CD14-positive monocyte (primary cell): ENCODE data around the gene GRK5. TPM values are rescaled to one million over a fixed set of nuclear protein-coding genes. Genes with fewer than 3 reads are reported as not detected.

Experiments
- DNase-seq, 3 donors: peaks; one replicate each; pipeline ENCODE4 v3.0.0-alpha.2; 2011 to 2022
- H2AFZ ChIP-seq: 2 replicates; pipeline ENCODE4 v1.6.0; 2012; ENCODE audit warnings: mild to moderate bottlenecking, low read depth, low read length, inconsistent platforms; ENCODE audit not compliant: insufficient read depth, poor library complexity, severe bottlenecking
- H3K27ac ChIP-seq, 2 donors: 1 replicate in 1 of 2; 2 replicates in 1 of 2; pipeline ENCODE4 v1.5.1; 2012 to 2013; ENCODE audit warnings: low read length in 2 of 2, control low read depth in 1 of 2, inconsistent platforms in 1 of 2, low read depth in 1 of 2, mild to moderate bottlenecking in 1 of 2
- H3K27me3 ChIP-seq, 2 donors: one replicate each; pipeline versions ENCODE4 v1.6.0 to v1.6.1; 2011 to 2013; ENCODE audit warnings: low read length in 2 of 2; ENCODE audit not compliant: control insufficient read depth in 2 of 2, insufficient read depth in 2 of 2
- H3K36me3 ChIP-seq, 2 donors: replicated peaks in 1 of 2; 1 replicate in 1 of 2; 2 replicates in 1 of 2; pipeline versions ENCODE4 v1.5.1 to v1.6.1; 2012 to 2013; ENCODE audit warnings: low read length in 2 of 2, control low read depth in 1 of 2, inconsistent platforms in 1 of 2, mild to moderate bottlenecking in 1 of 2; ENCODE audit not compliant: insufficient read depth in 2 of 2, control insufficient read depth in 1 of 2
- H3K4me1 ChIP-seq, 2 donors: 1 replicate in 1 of 2; 2 replicates in 1 of 2; pipeline versions ENCODE4 v1.5.1 to v1.6.1; 2012 to 2013; ENCODE audit warnings: low read length in 2 of 2, control low read depth in 1 of 2, inconsistent platforms in 1 of 2, mild to moderate bottlenecking in 1 of 2, moderate library complexity in 1 of 2; ENCODE audit not compliant: insufficient read depth in 2 of 2, control insufficient read depth in 1 of 2
- H3K4me2 ChIP-seq: replicated peaks from 2 replicates; pipeline ENCODE3; 2012; ENCODE audit warnings: low read length, moderate library complexity, mild to moderate bottlenecking; ENCODE audit not compliant: poor library complexity, severe bottlenecking; ENCODE audit errors: extremely low read depth
- H3K4me3 ChIP-seq, 3 experiments: fragments of 200-600 bp in 1 of 3; sonication (generic) in 1 of 3; replicated peaks in 1 of 3; 1 replicate in 2 of 3; 2 replicates in 1 of 3; pipeline ENCODE4 v1.5.1; 2011 to 2013; ENCODE audit warnings: low read length in 3 of 3, mild to moderate bottlenecking in 3 of 3, control low read depth in 2 of 3, low read depth in 2 of 3, inconsistent platforms in 1 of 3, moderate library complexity in 1 of 3
- H3K79me2 ChIP-seq: 2 replicates; pipeline ENCODE4 v1.6.0; 2012; ENCODE audit warnings: mild to moderate bottlenecking, control low read depth, inconsistent platforms, low read length, moderate library complexity; ENCODE audit not compliant: insufficient read depth
- H3K9ac ChIP-seq: 2 replicates; pipeline ENCODE4 v1.6.0; 2017; ENCODE audit warnings: low read length, mild to moderate bottlenecking; ENCODE audit not compliant: insufficient read depth, poor library complexity, severe bottlenecking
- H3K9me3 ChIP-seq, 2 donors: replicated peaks in 1 of 2; 1 replicate in 1 of 2; 2 replicates in 1 of 2; pipeline versions ENCODE4 v1.5.1 to v1.6.1; 2012 to 2013; ENCODE audit warnings: low read length in 2 of 2, control low read depth in 1 of 2; ENCODE audit not compliant: control insufficient read depth in 1 of 2, insufficient read depth in 1 of 2
- H4K20me1 ChIP-seq: 2 replicates; pipeline ENCODE4 v1.6.0; 2012; ENCODE audit warnings: mild to moderate bottlenecking, low read length, control low read depth, moderate library complexity; ENCODE audit not compliant: insufficient read depth
- H3K27ac Mint-ChIP-seq, 7 donors: one replicate each; pipeline ENCODE4 v1.8.0; 2020; ENCODE audit warnings: mild to moderate bottlenecking in 7 of 7, mixed read lengths in 7 of 7, moderate library complexity in 6 of 7, inconsistent platforms in 2 of 7
- H3K27me3 Mint-ChIP-seq, 3 donors: one replicate each; pipeline ENCODE4 v1.8.0; 2021 to 2022; ENCODE audit warnings: low read depth in 3 of 3, mild to moderate bottlenecking in 3 of 3, mixed read lengths in 3 of 3, moderate library complexity in 3 of 3, inconsistent platforms in 1 of 3
- H3K36me3 Mint-ChIP-seq, 2 donors: one replicate each; pipeline ENCODE4 v1.8.0; 2020; ENCODE audit warnings: mixed read lengths in 2 of 2, inconsistent platforms in 1 of 2, mild to moderate bottlenecking in 1 of 2
- H3K4me1 Mint-ChIP-seq: one replicate; pipeline ENCODE4 v1.8.0; 2020; ENCODE audit warnings: mild to moderate bottlenecking, mixed read lengths
- H3K4me3 Mint-ChIP-seq, 2 donors: one replicate each; pipeline ENCODE4 v1.8.0; 2020; ENCODE audit warnings: mild to moderate bottlenecking in 2 of 2, mixed read lengths in 2 of 2, moderate library complexity in 1 of 2
- H3K9me3 Mint-ChIP-seq, 7 donors: one replicate each; pipeline ENCODE4 v1.8.0; 2020 to 2022; ENCODE audit warnings: mixed read lengths in 7 of 7, mild to moderate bottlenecking in 6 of 7, moderate library complexity in 6 of 7, inconsistent platforms in 2 of 7
- CTCF ChIP-seq: fragments of 200-600 bp; IDR thresholded peaks from one replicate; pipeline ENCODE4 v1.8.0; 2022; ENCODE audit warnings: antibody characterized with exemption, mild to moderate bottlenecking
- WGBS: methylation state at CpG from one replicate; pipeline ENCODE4 v1.1.5; 2013; ENCODE audit warnings: missing lambda C conversion rate; ENCODE audit not compliant: insufficient coverage; 5-methylcytosine and 5-hydroxymethylcytosine counted together
- intact Hi-C, 2 donors: fragments of 100-400 bp; cut with micrococcal nuclease; formaldehyde crosslinking; loops; one replicate each; pipeline versions ENCODE4 v1.15.0 to v1.15.1; 2023
- polyA plus RNA-seq, 3 donors: library from polyadenylated mRNA; depleted of rRNA in 1 of 3; unstranded in 2 of 3; stranded (reverse) in 1 of 3; fragments of 300-500 nt in 2 of 3; fragments of >200 nt in 1 of 3; fragmentation: Illumina TruSeq in 2 of 3; gene quantifications; 1 replicate in 2 of 3; 2 replicates in 1 of 3; pipeline ENCODE4 v1.2.3, GENCODE V29; 2012 to 2021

GRK5 gene
- polyA plus RNA-seq, 3 donors: 1.2 to 6.5 (median 2.8) TPM

DNA sequence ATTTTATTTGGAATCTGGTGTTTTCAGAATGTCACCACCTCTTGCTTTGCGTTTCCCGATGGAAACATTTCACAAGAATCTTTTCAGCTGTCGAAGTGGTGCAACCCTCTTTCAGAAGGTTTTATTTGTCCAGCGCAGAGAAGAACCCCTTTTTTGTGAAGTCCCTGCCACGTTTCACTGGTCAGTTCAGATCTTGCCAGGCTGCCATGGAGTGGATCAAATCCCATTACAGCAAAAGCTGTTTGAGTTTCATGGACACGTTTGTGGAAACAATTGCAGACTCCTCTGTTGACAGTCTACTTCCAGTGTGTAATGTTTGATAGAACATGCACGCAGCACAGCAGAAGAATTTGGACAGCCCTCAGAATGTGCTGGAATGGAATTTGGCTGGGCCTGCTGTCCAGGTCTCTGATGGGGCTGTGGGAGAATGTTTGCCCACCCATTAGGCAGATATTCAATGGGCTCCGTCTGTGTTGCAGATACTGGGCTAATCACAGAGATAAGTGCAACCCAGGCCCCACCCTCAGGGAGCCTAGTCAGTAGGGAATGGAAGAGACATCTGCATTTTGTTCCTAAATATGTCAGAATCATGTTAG lies 143.2 kb downstream of the GRK5 start:
- intact Hi-C loops: loop anchor here in 1 of 2 donors (10.0 kb wide), 1 partner anchor 64 kb away; no protein-coding TSS in a partner anchor
- Histone ChIP-seq H3K4me2 (no peak overlapping the region), H3K36me3 (peaks cover 0 to 6% of the 10 kb centered on the region in 2 donors), H3K79me2 (no peaks in the 10 kb centered on the region), H3K9me3 (peaks cover 18 to 29% of the 10 kb centered on the region in 2 donors), H4K20me1 (no peaks in the 10 kb centered on the region), H3K27me3 (no peaks in the 10 kb centered on the region), H3K4me1 (peaks cover 0 to 11% of the 10 kb centered on the region in 2 donors), H3K4me3 (no peak overlapping the region), H3K9ac (no peak overlapping the region), H3K27ac (no peak overlapping the region), H2AFZ (no peak overlapping the region)
- 98% methylated on average over 8 of the region's 8 CpGs for WGBS
- Mint-ChIP-seq H3K4me3 (no peak overlapping the region), H3K27ac (no peak overlapping the region), H3K36me3 (peaks cover 17 to 21% of the 10 kb centered on the region in 2 donors), H3K9me3 (peaks cover 12 to 30% (median 26%) of the 10 kb centered on the region in 7 donors), H3K4me1 (peaks cover 5% of the 10 kb centered on the region), H3K27me3 (peaks cover 3 to 5% (median 4%) of the 10 kb centered on the region in 3 donors)
- DNase-seq: no peak
- no peak for TF ChIP-seq CTCF

GRCh38 chr10:119351189-119351588 lies 143.8 kb downstream of the GRK5 start:
- intact Hi-C loops: loop anchor here in 1 of 2 donors (10.0 kb wide), 1 partner anchor 64 kb away; no protein-coding TSS in a partner anchor
- Histone ChIP-seq H3K9me3 (peaks cover 23 to 29% of the 10 kb centered on the region in 2 donors), H3K4me1 (peaks cover 0 to 11% of the 10 kb centered on the region in 2 donors), H2AFZ (no peak overlapping the region), H3K27ac (no peak overlapping the region), H4K20me1 (no peaks in the 10 kb centered on the region), H3K9ac (no peak overlapping the region), H3K4me3 (no peak overlapping the region), H3K36me3 (peaks cover 0 to 6% of the 10 kb centered on the region in 2 donors), H3K27me3 (no peaks in the 10 kb centered on the region), H3K79me2 (no peaks in the 10 kb centered on the region), H3K4me2 (no peak overlapping the region)
- TF ChIP-seq CTCF: no peak
- Mint-ChIP-seq H3K9me3 (peaks cover 16 to 36% (median 32%) of the 10 kb centered on the region in 7 donors), H3K27ac (no peak overlapping the region), H3K4me1 (peaks cover 5% of the 10 kb centered on the region), H3K27me3 (peaks cover 3 to 5% (median 5%) of the 10 kb centered on the region in 3 donors), H3K36me3 (peaks cover 17 to 21% of the 10 kb centered on the region in 2 donors), H3K4me3 (no peak overlapping the region)
- DNase-seq: no peak
- WGBS: no CpG with 5 or more reads among the region's 4 CpGs
